ENCODE results near the gene PDAP1.
"Not testable (repeated sequence)": the region's sequence is repeated elsewhere in the genome, so short reads cannot be mapped to it uniquely, and the experiment has no call there.

The PDAP1 gene

GRCh38 chr7:99375070-99375807 is 33.2 kb downstream of the PDAP1 start:
- DNase-seq = peak; percentile 72

GRCh38 chr7:99374111-99375064 is 34.0 kb downstream of the PDAP1 start, which contains the start of gene ARPC1B:
ARPC1B (plus strand) TSS chr7:99374730; CDS start chr7:99385715, 10,985 bp downstream.
- peak; percentile 88 for DNase-seq

DNA sequence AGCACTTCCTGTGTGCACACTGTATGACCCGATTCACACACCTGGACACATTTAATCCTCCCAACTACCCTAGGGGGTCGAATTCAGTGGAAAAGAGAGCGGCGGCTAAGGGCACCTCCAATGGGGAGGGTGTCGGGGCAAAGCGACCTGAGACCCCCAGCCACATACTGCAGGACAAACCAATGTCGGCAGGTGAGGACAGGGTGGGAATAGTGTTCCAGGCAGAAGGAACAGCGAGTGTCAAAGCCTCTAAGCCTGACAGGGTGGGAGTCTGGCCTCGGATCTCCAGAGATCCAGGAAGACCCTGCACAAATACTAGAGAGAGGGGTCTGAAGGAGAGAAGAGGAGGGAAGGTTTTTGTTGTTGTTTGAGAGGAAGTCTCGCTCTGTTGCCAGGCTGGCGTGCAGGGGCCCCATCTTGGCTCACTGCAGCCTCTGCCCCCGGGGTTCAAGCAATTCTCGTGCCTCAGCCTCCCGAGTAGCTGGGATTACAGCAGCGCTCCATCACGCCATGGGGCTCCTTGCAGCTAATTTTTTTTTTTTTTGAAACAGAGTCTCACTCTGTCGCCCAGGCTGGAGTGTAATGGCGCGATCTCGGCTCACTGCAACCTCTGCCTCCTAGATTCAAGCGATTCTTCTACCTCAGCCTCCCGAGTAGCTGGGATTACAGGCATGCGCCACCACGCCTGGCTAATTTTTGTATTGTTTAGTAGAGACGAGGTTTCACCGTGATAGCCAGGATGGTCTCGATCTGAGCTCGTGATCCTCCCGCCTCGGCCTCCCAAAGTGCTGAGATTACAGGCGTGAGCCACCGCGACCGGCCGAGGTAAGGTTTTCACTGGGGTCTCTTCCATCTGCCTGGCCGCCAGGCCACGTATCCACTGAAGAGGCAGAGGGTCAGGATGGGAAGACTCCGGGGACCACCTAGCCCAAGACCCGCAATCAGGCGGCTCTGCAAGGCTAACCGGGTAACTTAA is 35.0 kb downstream of the PDAP1 start:
- DNase-seq = no peak

- no peak for DNase-seq
These were observed 35.9 kb downstream of the PDAP1 start for GRCh38 chr7:99372275-99373090.

GRCh38 chr7:99371376-99371920 is 36.9 kb downstream of the PDAP1 start:
- no peak for DNase-seq

DNA sequence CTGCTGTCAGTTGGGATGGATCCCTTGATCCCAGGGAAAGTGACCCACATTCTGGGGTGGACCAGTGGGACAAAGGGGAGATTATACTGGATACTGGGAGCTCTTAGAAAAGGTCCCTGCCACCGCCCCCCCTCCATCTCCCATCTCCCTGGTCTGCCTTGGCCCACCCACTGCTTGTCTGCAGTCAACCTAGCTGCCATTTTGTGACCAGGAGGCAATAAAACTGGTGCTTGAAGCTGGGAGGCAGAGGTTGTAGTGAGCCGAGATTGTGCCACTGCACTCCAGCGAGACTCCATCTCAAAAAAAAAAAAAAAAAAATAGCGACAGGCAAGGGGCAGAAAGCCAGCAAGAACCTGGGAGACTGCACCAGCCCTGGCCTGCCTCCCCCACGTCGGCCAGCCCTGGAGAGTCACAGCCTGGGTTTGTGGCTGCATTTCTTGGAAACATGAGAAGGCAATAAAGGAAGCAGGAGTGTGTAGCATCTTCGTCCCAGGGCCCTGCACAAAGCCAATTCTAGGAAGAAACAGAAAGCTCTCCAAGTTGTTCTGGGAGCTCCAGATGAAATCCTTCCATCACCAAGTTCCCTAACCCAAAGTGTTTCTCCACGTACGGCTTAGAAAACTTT is 38.5 kb downstream of the PDAP1 start:
- DNase-seq = no peak

- no peak for DNase-seq
These were observed 39.5 kb downstream of the PDAP1 start for GRCh38 chr7:99368750-99369389.

GRCh38 chr7:99366646-99367045 is 41.8 kb downstream of the PDAP1 start:
- DNase-seq = no peak

GRCh38 chr7:99365318-99366141 is 42.9 kb downstream of the PDAP1 start:
- DNase-seq = peak; percentile 76

GRCh38 chr7:99363286-99363685 is 45.1 kb downstream of the PDAP1 start:
- DNase-seq = no peak

- DNase-seq = no peak
These were observed 45.6 kb downstream of the PDAP1 start for GRCh38 chr7:99362801-99363200.

- no peak for DNase-seq
These were observed 48.8 kb downstream of the PDAP1 start for GRCh38 chr7:99359465-99360154.

GRCh38 chr7:99358521-99358920 is 49.9 kb downstream of the PDAP1 start:
- not testable (repeated sequence) for DNase-seq

DNA sequence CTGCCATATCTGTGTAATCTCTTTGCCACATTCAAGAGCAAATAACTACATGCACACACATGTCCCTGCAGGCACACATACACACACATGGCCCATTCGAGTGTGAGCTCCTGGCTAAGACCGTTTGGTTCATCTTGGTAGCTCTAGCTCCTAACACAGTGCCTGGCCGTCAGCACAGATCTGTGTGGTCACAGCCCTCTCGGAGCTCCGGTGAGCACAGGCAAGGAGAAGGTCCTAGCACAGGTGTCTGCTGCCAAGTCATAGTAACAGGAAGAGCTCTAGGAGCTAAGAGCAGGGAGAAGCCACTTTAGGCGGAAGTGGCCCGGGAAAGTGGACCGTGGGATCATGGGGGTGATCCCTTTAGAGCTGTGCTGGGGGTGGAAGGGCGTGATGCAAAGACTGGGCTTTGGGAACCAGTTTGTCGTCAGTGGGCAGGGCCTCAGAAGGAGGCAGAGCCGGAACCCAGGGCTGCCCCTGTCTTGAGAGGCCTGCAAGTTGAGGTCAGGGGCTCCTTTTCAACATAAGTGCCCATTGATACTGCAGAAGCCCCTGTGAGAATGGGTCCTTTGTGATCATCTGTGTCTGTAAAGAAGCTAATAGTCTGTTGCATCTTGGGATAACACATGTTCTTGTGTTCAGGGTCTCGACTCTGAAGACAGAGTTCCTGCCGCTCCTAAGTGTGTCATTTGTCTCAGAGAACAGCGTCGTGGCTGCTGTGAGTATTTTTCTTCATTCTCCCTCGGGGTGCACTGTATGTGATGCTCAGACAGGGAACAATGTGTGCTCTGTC is 50.5 kb downstream of the PDAP1 start:
- DNase-seq = no peak

DNA sequence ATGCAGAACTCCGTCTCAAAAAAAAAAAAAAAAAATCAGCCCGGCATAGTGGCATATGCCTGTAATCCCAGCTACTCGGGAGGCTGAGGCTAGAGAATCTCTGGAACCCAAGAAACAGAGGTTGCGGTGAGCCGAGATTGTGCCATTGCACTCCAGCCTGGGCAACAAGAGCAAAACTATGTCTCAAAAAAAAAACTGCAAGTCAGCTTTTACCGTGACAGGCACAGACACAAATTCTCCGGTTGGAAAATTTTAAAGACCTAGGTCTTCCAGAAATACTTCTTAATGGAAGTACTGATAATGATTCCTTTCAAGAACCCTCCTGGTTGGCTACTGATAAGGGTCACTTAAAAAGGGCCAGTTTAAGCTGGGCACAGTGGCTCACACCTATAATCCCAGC is 53.3 kb downstream of the PDAP1 start:
- no peak for DNase-seq

DNA sequence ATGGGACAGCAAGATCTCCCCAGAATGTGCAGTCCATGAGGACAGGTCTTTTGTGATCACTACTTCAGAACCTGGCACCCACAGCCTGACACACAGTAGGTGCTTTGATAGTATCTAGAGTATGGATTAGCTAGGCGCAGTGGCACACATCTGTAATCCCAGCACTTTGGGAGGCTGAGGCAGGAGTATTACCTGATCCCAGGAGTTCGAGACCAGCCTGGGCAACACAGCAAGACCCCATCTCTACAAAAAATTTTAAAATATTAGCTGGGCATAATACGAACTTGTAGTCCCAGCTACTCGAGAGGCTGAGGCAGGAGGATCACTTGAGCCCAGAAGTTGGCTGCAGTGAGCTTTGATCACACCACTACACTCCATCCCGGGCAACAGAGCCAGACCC is 56.1 kb downstream of the PDAP1 start:
- no peak for DNase-seq

- not testable (repeated sequence) for DNase-seq
These were observed 57.8 kb downstream of the PDAP1 start for GRCh38 chr7:99350641-99351040.

Measured in CD4-positive, alpha-beta T cell treated with Interleukin-12 subunit alpha and Interleukin-12 subunit beta, for 1 hour (primary cell).